SW 1271 (cell line): Measurements from ENCODE around the gene C14orf93.
A peak's percentile ranks its signal among the peaks of the same experiment; 100 is the strongest.

Experiments
- DNase-seq, 2 experiments: peaks; one replicate each; lab custom pipeline; 2025; lab: John Stamatoyannopoulos, UW

Gene C14orf93

DNA sequence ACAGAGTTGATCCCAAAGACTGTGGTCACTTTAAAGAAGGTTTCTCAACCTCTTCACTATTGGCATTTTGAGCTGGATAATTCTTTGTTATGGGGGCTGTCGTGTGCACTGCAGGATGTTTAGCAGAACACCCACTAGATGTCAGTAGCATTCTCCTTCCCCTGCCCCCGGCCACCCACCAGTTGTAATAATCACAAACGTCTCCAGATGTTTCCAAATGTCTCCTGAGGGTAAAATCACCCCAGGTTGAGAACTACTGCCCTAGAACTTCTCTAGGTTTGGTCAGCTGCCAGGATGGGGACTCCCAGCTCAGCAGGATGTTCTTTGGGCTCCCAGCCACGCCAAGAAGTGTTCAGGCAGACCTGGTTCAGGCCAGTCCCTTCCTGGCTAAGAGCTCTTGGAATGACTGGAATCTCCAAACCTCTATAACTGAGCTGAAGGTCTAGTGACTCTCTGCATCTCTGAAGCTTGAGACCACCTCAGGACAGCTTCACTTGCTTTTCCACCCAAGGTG lies 15.1 kb downstream of the C14orf93 start:
- peak in 1 of 2 experiments; percentile 62 for DNase-seq

DNA sequence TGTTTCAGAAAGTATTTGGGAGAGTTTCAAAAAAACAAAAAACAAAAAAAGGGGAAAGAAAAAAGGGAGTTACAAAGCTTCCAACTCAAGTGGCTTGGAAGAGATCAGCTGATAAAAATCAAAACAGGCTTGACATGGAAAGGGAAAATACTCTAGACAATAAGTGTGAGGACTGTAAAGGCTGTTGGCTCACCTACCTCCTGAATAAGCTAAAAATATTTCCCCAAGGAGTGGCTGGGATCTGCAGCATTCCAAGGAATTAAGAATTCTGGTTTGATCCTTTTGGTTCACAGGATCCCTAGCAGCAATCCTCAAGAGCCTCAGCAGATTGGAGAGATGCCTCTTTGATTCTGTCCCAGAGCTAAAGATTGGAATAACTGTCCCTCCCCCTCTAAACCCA lies 16.4 kb downstream of the C14orf93 start:
- DNase-seq, result no peak

DNA sequence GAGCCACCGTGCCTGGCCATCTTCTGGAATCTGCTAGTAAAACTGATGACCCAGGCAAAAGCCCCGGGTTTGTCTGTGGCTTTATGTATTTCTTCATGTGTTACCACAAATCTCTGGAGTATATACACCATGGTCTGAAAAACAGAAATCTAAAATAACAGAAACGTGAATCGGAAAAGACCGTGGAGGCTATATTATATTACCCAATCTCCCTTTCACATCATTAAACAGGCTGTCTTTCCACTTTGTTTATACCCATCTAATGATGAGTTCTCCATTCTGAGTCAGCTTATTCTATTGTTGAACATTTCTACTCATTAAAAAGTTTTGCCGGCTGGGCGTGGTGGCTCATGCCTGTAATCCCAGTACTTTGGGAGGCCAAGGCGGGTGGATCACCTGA lies 18.1 kb downstream of the C14orf93 start:
- DNase-seq, result no peak

DNA sequence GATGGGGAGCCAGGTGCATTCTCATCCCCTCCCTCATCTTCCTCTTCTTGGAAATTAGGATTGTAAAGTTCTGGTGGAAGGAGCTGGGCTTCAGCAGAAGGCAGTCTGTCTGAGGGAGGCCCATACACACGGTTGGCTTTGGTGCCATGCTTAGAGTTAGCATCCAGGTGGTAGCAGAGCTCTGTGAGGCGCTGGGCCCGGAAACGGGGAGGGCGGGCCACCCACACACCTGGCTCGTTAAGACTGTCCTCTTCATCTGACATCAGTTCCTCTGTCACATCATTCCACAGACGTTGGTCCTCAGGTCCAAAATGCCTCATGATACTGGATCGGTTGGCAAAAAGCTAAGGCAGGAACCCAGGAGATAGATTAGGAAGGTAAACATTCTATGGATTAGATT lies 22.7 kb downstream of the C14orf93 start:
- DNase-seq, result no peak

DNA sequence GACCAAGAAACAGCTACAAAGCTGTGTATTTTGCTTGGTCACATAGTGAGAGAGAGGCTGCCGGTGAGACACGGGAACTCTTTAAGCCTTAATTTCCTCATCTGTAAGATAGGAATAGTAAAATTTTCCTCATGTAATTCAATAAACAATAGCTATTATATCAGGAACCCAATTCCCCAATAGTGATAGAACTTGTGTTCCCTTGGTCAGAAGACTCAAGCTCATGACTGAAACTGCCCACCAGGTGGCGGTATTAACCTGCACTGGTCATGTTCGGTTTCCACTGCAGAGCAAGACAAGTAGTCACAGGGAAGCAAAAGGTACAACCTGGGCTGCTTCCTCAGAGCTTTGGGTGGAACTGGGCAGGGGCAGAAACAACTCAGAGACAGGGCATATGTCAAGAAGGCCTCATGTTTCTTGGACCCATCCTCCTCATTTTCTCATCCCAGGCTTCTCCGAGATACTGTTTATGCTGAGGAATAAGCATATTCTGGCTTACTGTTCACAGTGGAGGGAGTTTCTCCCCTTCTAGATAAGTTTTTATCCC lies 23.4 kb downstream of the C14orf93 start:
- peak; percentile 46 to 77 for DNase-seq

DNA sequence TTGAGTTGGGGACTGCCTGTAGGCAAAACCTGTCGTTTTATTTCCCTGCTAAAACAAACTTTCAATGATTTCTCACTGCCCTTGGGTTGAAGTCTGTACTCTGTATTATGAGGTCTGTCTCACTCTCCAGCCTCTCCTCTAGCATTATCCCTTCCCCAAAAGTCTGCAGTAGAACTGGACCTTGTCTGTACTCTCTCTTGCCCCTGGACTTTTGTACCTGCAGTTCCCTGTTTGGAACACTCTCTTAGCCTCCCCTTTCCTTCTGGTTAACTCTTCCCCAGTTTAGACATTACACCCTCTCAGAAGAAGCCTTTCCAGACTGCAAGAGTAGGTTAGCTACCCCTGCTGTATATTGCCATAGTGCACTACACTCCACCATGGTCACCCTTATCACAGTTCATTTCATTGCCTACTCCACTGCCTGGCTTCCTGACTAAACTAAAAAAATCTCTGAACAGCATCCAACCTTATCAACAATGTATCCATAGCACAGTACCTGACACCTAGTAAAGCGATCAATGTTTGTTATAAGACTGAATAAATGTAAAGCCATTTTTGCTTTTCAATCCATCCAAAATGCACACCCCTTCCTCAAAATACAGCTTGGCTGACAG lies 23.9 kb downstream of the C14orf93 start:
- no peak for DNase-seq

DNA sequence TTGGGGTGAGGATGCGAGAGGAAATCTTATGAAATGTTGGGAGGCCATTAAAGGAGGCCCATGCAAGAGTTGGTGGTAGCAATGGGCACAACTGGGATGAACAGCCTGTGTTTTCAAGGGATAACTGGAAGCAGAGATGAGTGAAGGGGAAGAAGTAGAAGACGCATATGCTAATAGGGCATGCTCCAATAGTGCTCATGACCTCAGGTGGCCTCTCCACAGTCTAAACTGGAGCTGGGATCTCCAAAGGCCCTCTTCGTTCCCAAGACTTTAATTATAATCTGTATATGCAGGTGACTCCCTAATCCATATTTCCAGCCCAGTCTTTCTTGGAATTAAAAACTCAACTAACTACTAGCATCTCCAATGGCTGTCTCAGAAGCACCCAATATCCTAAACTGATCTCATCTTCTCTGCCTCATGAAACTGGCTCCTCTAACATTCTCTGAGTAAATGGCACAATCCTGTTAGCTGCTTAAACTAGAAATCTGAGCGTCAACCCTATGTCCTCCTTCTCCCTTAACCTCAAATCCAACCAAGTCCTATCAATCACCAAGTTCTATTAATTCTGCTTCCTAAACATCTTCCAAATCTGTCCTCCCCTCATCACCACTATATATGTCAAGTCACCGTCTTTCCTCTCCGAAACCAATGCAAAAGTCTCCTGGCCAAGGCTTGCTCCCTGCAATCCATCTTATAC lies 24.8 kb downstream of the C14orf93 start:
- no peak for DNase-seq

DNA sequence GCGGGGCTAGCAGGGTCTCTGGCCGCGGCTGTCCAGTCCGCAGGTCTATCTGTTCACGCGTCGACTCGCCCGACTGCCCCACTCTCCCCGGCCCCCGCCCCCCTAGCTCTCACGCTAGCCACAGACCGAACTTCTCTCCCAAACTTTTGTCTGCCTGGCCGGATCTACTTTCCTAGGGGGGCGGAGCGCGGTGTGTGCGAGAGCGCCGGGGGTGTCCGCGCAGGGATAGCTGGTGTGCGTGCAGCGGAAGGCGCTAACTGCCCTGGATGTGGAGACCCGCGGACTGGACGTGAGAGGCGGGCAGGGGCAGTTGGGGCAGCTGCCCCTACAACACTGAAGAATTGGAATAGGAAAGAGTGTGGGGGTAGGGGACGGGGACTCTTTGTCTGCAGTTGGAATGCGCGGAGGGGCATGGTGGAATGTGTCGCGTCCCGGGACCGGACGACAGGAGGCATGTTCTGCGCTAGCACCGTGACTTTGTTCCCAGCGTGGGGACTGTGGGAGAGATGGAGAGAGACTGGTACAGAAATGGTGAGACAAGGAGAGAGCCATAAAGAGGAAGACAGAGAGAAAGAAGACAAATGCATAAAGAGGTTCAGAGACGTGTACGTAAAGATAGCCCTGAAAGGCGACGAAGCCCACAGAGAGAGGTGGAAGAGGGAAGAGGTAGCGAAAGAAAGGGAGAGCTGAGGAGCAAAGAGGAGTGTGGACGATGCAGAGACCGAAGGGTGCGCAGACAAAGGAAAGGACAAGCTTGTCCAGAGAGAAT lies 27.3 kb downstream of the C14orf93 start, which contains the start of gene AJUBA:
Gene AJUBA, minus strand, starts transcription at position 75 of the 769 bp plus-strand sequence. CDS start 285 bp downstream, outside the sequence.
- DNase-seq, result peak; percentile 87 to 93

DNA sequence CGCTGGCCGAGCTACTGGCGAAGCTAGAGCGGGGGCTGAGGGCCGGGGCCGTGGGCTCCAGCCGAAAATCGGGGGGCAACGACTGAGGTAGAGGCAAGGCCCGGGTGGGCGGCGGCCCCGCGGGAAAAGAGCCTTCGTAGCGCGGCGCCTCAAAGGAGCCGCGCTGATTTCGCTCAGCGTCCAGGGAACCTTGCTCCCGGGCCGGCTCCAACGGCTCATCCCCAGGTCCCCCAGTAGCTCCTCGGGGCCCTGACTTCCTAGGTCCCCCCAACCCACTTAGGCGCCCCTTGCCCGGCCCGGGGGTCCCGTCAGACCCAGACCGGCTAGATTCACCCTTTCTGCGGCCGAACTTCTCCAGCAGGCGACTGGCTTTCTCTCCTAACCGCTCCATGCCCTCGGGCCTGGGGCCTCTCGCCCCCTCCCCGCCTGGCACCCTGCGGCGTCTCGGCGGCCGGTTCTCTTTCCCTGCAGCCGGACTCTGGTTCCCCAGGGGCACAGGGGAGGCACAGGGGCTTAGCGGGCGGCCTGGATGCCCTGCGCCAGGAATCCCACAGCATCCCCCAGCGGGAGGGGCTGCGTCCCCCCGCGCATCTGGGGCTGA lies 28.0 kb downstream of the C14orf93 start:
- no peak for DNase-seq

DNA sequence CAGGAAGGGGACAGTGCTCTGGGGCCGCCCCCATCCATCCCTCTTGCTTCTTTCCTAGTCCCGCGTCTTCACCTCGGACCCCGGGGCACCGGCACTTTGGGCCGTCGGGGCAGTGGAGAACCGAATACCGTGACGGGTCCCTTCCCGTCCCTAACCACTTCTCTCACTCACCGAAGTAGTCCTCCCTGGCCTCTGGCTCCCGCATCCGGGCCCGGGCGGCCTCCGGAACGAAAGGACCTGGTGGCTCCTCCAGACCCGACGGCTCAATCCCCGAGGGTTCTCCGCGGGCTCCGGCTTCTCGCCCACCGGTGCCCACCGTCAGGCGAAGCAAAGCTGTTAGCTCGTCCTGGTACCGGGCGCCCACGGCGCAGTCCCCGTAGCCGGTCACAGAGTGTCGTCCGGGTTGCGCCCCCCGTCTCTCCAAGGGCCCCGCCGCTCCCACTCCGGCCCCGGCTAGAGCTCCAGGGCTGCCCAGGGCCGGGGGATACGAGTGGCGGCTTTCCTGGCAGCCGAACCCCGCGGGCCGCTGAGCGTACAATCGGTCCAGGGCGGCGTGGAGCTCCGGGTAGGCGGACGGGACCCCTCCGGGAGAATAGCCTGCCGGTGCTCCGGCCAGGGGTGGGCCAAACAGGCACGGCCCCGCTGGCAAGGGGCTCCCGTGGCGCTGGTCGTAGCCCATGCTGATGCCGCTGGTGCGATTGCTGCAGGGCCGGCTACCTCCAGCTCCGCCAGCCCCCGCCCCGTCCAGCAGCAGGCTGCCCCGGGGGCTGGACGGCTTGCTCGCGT lies 28.7 kb downstream of the C14orf93 start:
- no peak for DNase-seq

DNA sequence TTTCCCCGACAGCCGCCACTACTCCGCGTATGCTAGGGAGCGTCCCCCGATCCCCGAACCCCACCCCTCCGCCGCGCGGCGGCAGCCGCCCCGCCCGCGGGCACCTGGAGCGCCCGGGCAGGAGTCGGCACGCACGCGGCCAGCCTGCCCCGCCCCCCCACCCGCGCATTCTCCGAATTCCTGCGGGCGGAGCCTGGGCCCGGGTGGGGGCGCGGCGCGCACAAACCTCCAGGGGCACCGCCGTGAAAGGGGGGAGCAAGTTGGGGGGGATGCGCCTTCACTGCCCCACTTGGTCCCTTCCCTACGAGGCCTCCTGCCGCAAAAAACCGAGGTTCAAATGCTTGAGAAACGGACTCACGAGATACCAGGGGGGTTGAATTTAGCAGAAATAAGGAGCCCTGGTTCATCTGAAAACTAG lies 29.3 kb downstream of the C14orf93 start:
- DNase-seq, result peak; percentile 39 to 53

DNA sequence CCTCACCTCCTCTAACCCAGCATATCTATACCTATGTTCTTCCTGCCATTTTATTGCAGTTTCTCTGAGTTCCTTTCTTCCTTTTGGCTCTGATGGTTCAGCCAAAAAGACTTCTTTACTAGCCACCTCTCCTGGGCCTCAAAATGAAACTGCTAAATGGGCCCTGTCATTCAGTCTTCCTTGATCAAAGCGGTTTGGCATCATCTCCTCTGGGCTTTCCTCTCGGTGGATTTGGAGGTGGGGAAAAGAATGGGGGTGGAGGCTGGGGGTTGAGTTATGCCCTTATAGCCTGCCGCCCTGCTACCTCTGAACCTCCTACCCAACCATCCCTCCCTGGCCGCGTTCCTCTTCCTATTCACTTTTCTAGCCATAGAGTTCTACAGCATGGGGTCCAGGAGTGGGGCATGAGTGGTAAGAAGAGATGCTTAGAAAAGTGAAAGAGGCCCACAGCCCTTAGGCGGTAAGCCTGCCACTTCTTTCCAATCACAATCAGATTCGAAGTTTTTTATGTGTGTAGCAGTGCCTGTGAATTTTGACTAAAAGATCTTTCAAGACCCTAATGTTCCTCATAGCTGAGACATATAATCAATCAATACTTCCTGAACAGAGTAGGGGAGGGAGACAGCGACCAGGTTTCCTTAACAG lies 30.1 kb downstream of the C14orf93 start:
- DNase-seq, result no peak

DNA sequence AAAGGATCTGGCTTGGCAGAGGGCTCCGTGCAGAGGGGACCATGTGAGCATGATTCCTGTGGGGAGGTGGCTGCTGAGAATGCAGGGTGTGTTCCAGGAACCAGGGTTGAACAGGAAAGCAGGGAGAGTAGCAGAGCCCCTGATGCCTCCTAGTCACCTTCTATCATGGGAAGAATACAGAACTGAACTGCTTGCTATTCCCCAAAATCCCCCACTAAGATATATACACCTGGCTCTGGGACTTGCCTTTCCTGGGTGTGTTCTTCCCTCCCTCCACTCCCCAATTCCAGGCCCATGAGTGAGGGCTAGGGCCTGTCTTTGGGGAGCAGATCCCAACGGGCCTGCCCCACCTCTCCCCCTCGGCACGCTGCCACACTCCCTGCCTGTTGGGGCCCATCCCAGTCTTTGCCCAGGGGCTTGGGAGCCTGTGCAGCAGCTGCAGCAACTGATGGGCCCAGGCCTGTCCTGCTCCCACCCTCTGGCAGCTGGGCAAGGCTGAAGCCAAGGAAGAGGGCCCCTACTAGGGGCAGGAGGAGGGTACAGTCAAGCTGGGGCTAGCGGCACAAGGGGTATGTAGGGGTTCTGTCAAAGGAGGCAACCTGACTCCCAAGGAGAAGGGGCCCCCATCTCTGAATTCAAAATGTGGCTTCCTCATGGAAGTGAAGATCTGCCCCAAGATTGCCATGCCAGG lies 30.8 kb downstream of the C14orf93 start:
- no peak for DNase-seq

DNA sequence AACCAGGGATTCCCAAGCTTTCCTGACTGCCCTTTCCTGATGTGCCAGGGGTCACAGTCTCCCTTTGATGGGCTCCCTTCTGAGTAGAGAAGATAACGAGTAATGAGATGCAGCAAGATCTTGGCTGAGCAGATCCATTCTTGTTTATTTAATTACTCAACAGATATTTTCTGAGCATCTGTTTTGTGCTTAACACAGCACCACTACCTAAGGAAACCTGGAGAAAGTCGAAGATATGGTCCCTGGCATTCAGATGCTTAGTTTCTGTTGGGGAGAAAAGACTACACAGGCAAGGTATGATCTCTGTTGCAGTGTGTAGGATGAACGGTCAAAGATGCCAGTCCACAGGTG lies 31.5 kb downstream of the C14orf93 start:
- DNase-seq, result no peak

DNA sequence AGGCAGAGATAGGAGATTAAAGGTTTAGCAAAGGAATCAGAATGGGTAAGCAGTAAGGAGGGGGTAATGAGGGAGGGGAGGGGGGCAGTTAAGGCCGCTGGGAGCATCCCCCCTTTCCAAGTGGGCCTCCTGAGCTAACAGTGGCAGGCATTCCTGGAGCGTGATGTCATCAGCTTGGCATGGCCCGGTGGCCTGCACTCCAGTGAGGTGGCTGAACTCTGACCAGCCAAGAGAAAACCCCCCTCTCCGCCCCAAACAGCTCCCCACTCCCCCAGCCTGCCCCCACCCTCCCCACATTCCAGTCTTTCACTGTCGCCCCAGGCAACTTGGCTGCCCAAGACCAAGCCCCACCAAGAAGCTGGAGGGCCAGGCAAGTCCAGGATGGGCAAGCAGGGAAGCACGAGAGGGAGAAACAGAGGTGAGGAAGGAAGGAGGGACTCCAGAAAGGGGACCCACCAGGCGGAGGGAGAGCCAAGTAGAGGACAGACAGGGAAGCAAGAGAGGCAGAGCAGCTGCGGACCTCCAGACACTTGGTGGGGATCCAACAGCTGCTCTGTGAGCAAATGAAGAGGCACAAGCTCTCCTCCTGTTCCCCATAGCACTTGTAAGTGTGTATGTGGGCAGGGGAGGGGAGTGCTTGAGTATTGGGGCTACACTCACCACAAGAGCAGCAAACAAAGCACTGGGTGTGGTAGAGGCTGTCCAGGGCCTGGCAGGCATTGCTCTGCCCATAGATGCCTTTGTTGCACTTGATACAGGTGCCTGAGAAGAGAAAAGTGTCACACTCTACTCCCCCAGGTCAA lies 32.1 kb downstream of the C14orf93 start:
- DNase-seq, result peak; percentile 43 to 73

DNA sequence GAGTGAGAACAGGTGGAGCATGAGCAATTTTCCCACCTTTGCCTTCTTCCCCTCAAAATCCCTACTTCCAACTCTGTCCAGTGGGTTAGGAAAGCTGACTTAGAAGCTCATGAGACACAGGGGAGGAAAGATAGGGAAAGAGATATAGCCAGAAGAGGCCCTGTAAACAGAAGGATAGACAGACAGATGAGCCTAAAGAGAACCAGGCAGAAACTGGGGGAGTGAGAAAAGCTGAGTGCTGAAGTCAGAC lies 32.6 kb downstream of the C14orf93 start:
- no peak for DNase-seq

DNA sequence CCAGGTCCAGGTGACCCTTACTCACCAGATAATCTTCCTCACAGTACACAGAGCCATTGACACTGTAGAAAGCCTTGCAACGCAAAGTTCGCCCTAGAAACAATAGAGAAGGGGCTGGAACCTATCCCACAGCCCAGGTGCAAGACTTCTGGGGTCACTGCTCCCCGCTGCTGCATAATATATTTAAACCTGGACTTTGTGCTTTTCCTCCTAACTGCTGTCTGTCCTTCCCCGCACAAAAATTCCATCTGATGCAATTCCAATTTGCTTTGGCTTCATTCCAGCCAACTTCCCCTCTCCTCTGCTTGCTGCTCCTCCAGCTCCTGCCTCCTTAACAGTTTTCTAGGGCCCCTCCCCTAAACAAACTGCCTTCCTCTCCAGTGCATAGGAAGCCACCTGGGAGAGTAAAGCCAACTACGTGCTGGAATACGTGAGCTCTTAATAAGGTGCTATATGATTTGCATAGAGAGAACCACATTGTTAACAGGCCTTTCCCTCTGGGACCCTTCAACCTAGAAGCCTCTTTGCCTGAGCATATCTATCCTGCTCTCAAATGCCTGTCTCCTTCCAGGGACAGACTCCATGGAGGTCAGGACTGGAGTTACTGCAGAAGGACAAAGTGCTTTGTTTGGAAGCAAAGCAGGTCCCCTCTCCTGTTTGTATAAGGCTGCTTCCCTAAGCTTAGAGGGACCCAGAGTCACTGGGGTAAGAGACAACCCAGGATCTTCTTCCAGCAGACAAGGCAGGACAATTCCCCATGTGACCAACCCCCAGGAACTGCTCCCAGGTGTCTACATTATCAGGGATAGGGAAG lies 33.1 kb downstream of the C14orf93 start:
- no peak for DNase-seq

DNA sequence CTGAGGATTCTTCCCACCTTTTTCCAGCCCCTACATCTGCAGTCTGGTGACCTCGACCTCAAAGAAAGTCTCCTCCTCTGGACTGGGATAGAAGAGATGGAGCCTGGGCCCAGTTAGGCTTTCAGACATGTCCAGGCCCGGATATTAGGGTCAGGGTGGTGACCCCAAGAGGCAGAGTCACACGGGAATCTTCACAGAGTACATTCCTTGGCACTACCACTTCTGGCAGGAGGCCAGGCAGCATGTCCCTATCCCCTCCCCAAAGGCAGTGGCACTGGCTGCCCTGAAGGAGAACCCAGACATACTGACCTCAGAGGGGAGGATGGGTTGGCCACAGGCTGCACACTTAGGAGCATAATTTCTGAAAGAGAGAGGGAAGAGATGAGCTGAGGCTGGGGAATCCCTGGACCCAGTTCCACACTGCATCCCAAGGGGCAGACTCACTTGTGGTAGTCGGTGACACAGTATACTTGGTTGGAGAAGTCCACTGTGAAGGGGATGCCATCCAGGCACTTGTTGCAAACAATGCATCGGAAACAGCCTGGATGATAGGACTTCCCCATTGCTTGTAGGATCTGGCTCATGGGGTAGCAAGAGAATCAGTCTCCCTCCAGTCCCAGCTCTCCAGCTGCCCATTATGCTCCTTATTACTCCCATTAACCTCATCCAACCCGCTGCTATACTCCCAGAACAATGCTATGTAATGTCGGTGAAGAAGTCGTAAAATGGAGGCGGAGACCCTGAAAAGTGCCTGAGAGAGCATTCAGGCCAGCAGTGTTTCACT lies 35.2 kb downstream of the C14orf93 start:
- DNase-seq, result peak in 1 of 2 experiments; percentile 19
